Thyroid gland (tissue), 4 donors: ENCODE measurements around the gene C17orf114.

ENCODE experiments used
- POLR2A ChIP-seq, 2 donors: fragments of 450-650 bp; IDR thresholded peaks; one replicate each; pipeline ENCODE4 v1.6.1; 2017; ENCODE audit warnings: antibody characterized with exemption in 2 of 2, mild to moderate bottlenecking in 2 of 2, moderate library complexity in 1 of 2
- TF ChIP-seq, protein P1 (sequence below), 6 experiments: fragments of 200-600 bp in 3 of 6; fragments of 450-650 bp in 3 of 6; sonication (generic) in 3 of 6; IDR thresholded peaks; one replicate each; pipeline ENCODE4 v1.5.1; 2016 to 2019; ENCODE audit warnings: antibody characterized with exemption in 6 of 6, mild to moderate bottlenecking in 2 of 6, inconsistent platforms in 1 of 6, moderate library complexity in 1 of 6

DNA sequence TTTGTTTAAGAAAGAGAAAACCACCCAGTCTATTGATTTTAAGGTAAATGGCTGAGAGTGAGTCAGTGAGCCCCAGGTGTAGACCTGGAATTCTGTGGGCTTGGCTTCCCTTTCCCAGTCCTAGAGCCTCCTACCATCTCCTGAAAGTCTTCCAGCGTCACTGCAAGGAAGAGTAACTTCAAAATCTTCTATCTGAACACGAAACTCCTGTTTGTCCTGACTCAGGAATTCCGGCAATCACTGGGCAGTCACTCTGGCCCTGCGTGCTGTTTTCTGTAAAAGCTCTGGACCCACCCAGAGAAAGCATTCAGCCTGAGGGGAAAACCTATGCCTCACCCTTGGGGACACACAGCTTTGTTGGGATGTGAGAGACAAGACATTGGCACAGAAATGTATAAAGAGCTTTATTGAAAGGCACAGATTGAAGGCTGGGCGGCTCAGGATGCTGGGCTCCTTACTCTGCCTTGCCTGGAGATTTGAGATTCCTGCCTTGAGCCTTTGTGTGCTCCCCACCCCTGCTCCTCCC is 46.9 kb upstream of the C17orf114 start:
- TF ChIP-seq, protein P1, sequence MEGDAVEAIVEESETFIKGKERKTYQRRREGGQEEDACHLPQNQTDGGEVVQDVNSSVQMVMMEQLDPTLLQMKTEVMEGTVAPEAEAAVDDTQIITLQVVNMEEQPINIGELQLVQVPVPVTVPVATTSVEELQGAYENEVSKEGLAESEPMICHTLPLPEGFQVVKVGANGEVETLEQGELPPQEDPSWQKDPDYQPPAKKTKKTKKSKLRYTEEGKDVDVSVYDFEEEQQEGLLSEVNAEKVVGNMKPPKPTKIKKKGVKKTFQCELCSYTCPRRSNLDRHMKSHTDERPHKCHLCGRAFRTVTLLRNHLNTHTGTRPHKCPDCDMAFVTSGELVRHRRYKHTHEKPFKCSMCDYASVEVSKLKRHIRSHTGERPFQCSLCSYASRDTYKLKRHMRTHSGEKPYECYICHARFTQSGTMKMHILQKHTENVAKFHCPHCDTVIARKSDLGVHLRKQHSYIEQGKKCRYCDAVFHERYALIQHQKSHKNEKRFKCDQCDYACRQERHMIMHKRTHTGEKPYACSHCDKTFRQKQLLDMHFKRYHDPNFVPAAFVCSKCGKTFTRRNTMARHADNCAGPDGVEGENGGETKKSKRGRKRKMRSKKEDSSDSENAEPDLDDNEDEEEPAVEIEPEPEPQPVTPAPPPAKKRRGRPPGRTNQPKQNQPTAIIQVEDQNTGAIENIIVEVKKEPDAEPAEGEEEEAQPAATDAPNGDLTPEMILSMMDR (IDR thresholded peaks at IDR 0.05): no peak
- no peak for TF ChIP-seq POLR2A (IDR thresholded peaks at IDR 0.05)
